Mammary epithelial cell (primary cell): ENCODE results near the gene NDUFAF2.

Source experiments
- CTCF ChIP-seq, 2 donors: IDR thresholded peaks in 1 of 2; conservative IDR thresholded peaks in 1 of 2; 2 replicates each; pipeline ENCODE4 v1.5.1; 2011 to 2012; ENCODE audit warnings: inconsistent platforms in 2 of 2, low read length in 2 of 2, mild to moderate bottlenecking in 2 of 2, control low read depth in 1 of 2, low read depth in 1 of 2; ENCODE audit not compliant: insufficient read depth in 1 of 2; ENCODE audit errors: extremely low read depth in 1 of 2
- EZH2 ChIP-seq: IDR thresholded peaks from 2 replicates; pipeline ENCODE4 v1.6.1; 2012; ENCODE audit warnings: low read length, inconsistent platforms, borderline replicate concordance

GRCh38 chr5:60993875-60994571 is 49.0 kb downstream of the NDUFAF2 start:
- no peak for TF ChIP-seq CTCF (conservative IDR thresholded peaks at IDR 0.05 in 1 of 2, IDR thresholded peaks at IDR 0.05 in 1 of 2; ENCODE audit: extremely low read depth in 1 of 2, insufficient read depth in 1 of 2, low read depth in 1 of 2, low read length in 2 of 2)
- no peak for TF ChIP-seq EZH2
